ENCODE data around the gene PTPRN2.

Gene PTPRN2

GRCh38 chr7:158244873-158245723 is 342.5 kb downstream of the PTPRN2 start:
- DNase-seq (ENCODE audit: low read depth), result no peak
- H3K4me3 ChIP-seq (ENCODE audit: low read depth, low read length), result no peak overlapping the region
- TF ChIP-seq MYC (IDR thresholded peaks at IDR 0.05; ENCODE audit: low read depth, low read length), result no peak
- TF ChIP-seq, protein P1, sequence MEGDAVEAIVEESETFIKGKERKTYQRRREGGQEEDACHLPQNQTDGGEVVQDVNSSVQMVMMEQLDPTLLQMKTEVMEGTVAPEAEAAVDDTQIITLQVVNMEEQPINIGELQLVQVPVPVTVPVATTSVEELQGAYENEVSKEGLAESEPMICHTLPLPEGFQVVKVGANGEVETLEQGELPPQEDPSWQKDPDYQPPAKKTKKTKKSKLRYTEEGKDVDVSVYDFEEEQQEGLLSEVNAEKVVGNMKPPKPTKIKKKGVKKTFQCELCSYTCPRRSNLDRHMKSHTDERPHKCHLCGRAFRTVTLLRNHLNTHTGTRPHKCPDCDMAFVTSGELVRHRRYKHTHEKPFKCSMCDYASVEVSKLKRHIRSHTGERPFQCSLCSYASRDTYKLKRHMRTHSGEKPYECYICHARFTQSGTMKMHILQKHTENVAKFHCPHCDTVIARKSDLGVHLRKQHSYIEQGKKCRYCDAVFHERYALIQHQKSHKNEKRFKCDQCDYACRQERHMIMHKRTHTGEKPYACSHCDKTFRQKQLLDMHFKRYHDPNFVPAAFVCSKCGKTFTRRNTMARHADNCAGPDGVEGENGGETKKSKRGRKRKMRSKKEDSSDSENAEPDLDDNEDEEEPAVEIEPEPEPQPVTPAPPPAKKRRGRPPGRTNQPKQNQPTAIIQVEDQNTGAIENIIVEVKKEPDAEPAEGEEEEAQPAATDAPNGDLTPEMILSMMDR (IDR thresholded peaks at IDR 0.05; ENCODE audit: low read depth, low read length), result no peak
- TF ChIP-seq POLR2A (IDR thresholded peaks at IDR 0.05; ENCODE audit: extremely low read depth, insufficient read length), result no peak
- TF ChIP-seq, protein P2, sequence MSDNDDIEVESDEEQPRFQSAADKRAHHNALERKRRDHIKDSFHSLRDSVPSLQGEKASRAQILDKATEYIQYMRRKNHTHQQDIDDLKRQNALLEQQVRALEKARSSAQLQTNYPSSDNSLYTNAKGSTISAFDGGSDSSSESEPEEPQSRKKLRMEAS (IDR thresholded peaks at IDR 0.05; ENCODE audit: low read depth, low read length), result no peak

GRCh38 chr7:158244430-158244829 is 343.2 kb downstream of the PTPRN2 start:
- no peak overlapping the region for H3K4me3 ChIP-seq (ENCODE audit: low read depth, low read length)
- DNase-seq (ENCODE audit: low read depth), result no peak
- no peak for TF ChIP-seq POLR2A (IDR thresholded peaks at IDR 0.05; ENCODE audit: extremely low read depth, insufficient read length)
- TF ChIP-seq, protein P2 (IDR thresholded peaks at IDR 0.05; ENCODE audit: low read depth, low read length), result no peak
- TF ChIP-seq MYC (IDR thresholded peaks at IDR 0.05; ENCODE audit: low read depth, low read length), result no peak
- TF ChIP-seq, protein P1 (IDR thresholded peaks at IDR 0.05; ENCODE audit: low read depth, low read length), result no peak

DNA sequence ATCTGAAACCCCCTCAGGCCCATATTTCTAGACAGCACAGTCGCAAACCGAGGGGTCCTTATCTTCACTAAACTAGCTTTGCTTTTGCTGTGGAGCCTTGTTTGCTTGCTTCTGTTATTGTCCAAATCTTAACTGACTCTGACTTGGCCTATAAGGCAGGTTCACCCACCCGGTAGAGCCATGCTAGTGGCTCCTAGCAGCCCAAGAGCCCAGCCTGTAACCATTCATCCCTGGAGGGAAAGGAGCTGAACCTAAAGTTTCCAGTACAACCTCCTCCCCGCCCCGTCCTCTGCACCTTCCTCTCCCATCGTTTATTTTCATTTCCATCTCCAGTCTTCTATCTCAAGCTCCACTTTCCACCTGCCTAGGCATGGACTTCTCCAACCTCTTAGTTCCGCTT is 345.7 kb downstream of the PTPRN2 start:
- TF ChIP-seq POLR2A (IDR thresholded peaks at IDR 0.05; ENCODE audit: extremely low read depth, insufficient read length) (no peak), MYC (IDR thresholded peaks at IDR 0.05; ENCODE audit: low read depth, low read length) (no peak)
- TF ChIP-seq, protein P1 (IDR thresholded peaks at IDR 0.05; ENCODE audit: low read depth, low read length), result no peak
- TF ChIP-seq, protein P2 (IDR thresholded peaks at IDR 0.05; ENCODE audit: low read depth, low read length), result no peak
- DNase-seq (ENCODE audit: low read depth), result no peak
- no peak overlapping the region for H3K4me3 ChIP-seq (ENCODE audit: low read depth, low read length)

- no peak for TF ChIP-seq POLR2A (IDR thresholded peaks at IDR 0.05; ENCODE audit: extremely low read depth, insufficient read length)
- TF ChIP-seq, protein P1 (IDR thresholded peaks at IDR 0.05; ENCODE audit: low read depth, low read length), result no peak
- DNase-seq (ENCODE audit: low read depth), result no peak
- no peak overlapping the region for H3K4me3 ChIP-seq (ENCODE audit: low read depth, low read length)
Measured at GRCh38 chr7:158240801-158241200, 346.8 kb downstream of the PTPRN2 start.

- TF ChIP-seq, protein P2 (IDR thresholded peaks at IDR 0.05; ENCODE audit: low read depth, low read length), result no peak
- TF ChIP-seq POLR2A (IDR thresholded peaks at IDR 0.05; ENCODE audit: extremely low read depth, insufficient read length) (no peak), MYC (IDR thresholded peaks at IDR 0.05; ENCODE audit: low read depth, low read length) (no peak)
- TF ChIP-seq, protein P1 (IDR thresholded peaks at IDR 0.05; ENCODE audit: low read depth, low read length), result no peak
- DNase-seq (ENCODE audit: low read depth), result no peak
- no peak overlapping the region for H3K4me3 ChIP-seq (ENCODE audit: low read depth, low read length)
Measured at GRCh38 chr7:158239290-158239981, 348.2 kb downstream of the PTPRN2 start.
